Ovary (tissue), 9 donors: ENCODE data around the gene RALA. TPM values are rescaled to one million over a fixed set of nuclear protein-coding genes. Genes with fewer than 3 reads are reported as not detected.

Experiments used
- DNase-seq, 5 donors: peaks; one replicate each; pipeline ENCODE4 v3.0.0-alpha.2; 2019 to 2020
- H3K27ac ChIP-seq, 2 donors: fragments of 200-600 bp; one replicate each; pipeline versions ENCODE4 v1.5.1 to v1.8.0; 2019 to 2022
- H3K27me3 ChIP-seq: fragments of 200-600 bp; one replicate; pipeline ENCODE4 v1.8.0; 2022
- H3K36me3 ChIP-seq: fragments of 200-600 bp; sonication (generic); one replicate; pipeline ENCODE4 v1.5.1; 2019
- H3K4me1 ChIP-seq: one replicate; pipeline ENCODE4 v1.8.1; 2013; ENCODE audit warnings: mild to moderate bottlenecking, moderate library complexity; ENCODE audit not compliant: insufficient read depth
- H3K4me3 ChIP-seq: fragments of 200-600 bp; sonication (generic); one replicate; pipeline ENCODE4 v1.5.1; 2017
- H3K9me3 ChIP-seq, 2 donors: fragments of 200-600 bp in 1 of 2; sonication (generic) in 1 of 2; one replicate each; pipeline versions ENCODE4 v1.5.1 to v1.8.1; 2013 to 2019; ENCODE audit warnings: mild to moderate bottlenecking in 1 of 2, moderate library complexity in 1 of 2
- CTCF ChIP-seq, 3 donors: fragments of 450-650 bp in 2 of 3; fragments of 200-600 bp in 1 of 3; IDR thresholded peaks; one replicate each; pipeline versions ENCODE4 v1.5.1 to v1.8.0; 2016 to 2022; ENCODE audit warnings: antibody characterized with exemption in 3 of 3, mild to moderate bottlenecking in 1 of 3
- EP300 ChIP-seq: sonication (generic); formaldehyde crosslinking; IDR thresholded peaks from one replicate; pipeline ENCODE4 v1.6.1; 2017; ENCODE audit warnings: antibody characterized with exemption
- POLR2A ChIP-seq: fragments of 450-650 bp; IDR thresholded peaks from one replicate; pipeline ENCODE4 v1.6.1; 2017; ENCODE audit warnings: antibody characterized with exemption, mild to moderate bottlenecking, moderate library complexity
- WGBS, 3 donors: extraction: QIAGEN DNeasy Blood & Tissue Kit in 1 of 3; methylation state at CpG; one replicate each; pipeline versions ENCODE4 v1.1.5 to v1.1.7; 2013 to 2017; 5-methylcytosine and 5-hydroxymethylcytosine counted together
- intact Hi-C, 4 donors: fragments of 100-400 bp; cut with DNase I; formaldehyde crosslinking; loops; one replicate each; pipeline versions ENCODE4 v1.11.0 to v1.15.1; 2022 to 2023
- polyA plus RNA-seq, 2 donors: library from polyadenylated mRNA; stranded (reverse); fragments of 200-250 nt in 1 of 2; fragments of 350-450 nt in 1 of 2; fragmentation: Illumina TruSeq in 1 of 2; extraction: RNeasy Lipid Tissue Mini Kit (QIAGEN cat#74804) in 1 of 2; gene quantifications; one replicate each; pipeline ENCODE4 v1.2.3, GENCODE V29; 2013 to 2014
- total RNA-seq, 7 donors: library from RNA; depleted of rRNA in 2 of 7; stranded (reverse); fragments of >200 nt in 2 of 7; fragmentation: NEBNext Ultra II Directional in 3 of 7; extraction: Animal tissue kit (Norgen Biotek cat#: 25700) in 3 of 7; gene quantifications; one replicate each; pipeline versions ENCODE4 v1.1.0 to v1.2.4, GENCODE V29; 2016 to 2023
- donor health status: DM: no; HTN: no; CAD: no; lungs with moderate emphysema.
- donor health status: DM: no; HTN: no; CAD: no.
- donor health status: Bipolar disorder and iron deficiency.
- donor health status: DM: yes; HTN: yes; CAD: no.
- donor health status: DM: no; HTN: no; CAD: no.
- donor health status: DM: yes; HTN: yes; CAD: no.

Gene RALA
- total and polyA plus RNA-seq, 9 donors = 13.9 to 32.9 (median 25.2) TPM

GRCh38 chr7:39650676-39651075, 27.3 kb downstream of the RALA start:
- no peaks in the 10 kb centered on the region for H3K27me3 ChIP-seq
- H3K27ac ChIP-seq = no peak overlapping the region
- DNase-seq = no peak
- peaks cover 7% of the 10 kb centered on the region for H3K4me1 ChIP-seq
- intact Hi-C loops = no loop called here
- 44 to 65% (median 56%) methylated on average over 4 of the region's 4 CpGs for WGBS, 3 donors
- H3K9me3 ChIP-seq = no peaks in the 10 kb centered on the region
- no peaks in the 10 kb centered on the region for H3K36me3 ChIP-seq
- TF ChIP-seq EP300 (no peak), CTCF (IDR thresholded peaks at IDR 0.05) (no peak), POLR2A (no peak)
- H3K4me3 ChIP-seq = no peak overlapping the region

- Histone ChIP-seq H3K36me3 (no peaks in the 10 kb centered on the region), H3K9me3 (no peaks in the 10 kb centered on the region), H3K27ac (no peak overlapping the region), H3K4me1 (peaks cover 4% of the 10 kb centered on the region), H3K27me3 (no peaks in the 10 kb centered on the region), H3K4me3 (no peak overlapping the region)
- WGBS, 3 donors = 29 to 52% (median 30%) methylated on average over 3 of the region's 3 CpGs
- intact Hi-C loops = no loop called here
- no peak for DNase-seq
- TF ChIP-seq EP300 = no peak
- TF ChIP-seq CTCF (IDR thresholded peaks at IDR 0.05) = no peak
- TF ChIP-seq POLR2A = no peak
Measured at GRCh38 chr7:39651265-39651664, 27.9 kb downstream of the RALA start.

- no peak for DNase-seq
- WGBS, 3 donors = 89 to 95% (median 90%) methylated on average over 1 of the region's 1 CpG
- Histone ChIP-seq H3K27ac (no peak overlapping the region), H3K4me1 (peaks cover 2% of the 10 kb centered on the region), H3K9me3 (no peaks in the 10 kb centered on the region), H3K4me3 (no peak overlapping the region), H3K27me3 (no peaks in the 10 kb centered on the region), H3K36me3 (no peaks in the 10 kb centered on the region)
- TF ChIP-seq EP300 (no peak), CTCF (IDR thresholded peaks at IDR 0.05) (no peak), POLR2A (no peak)
- intact Hi-C loops = no loop called here
Measured at GRCh38 chr7:39656415-39656814, 33.0 kb downstream of the RALA start.

GRCh38 chr7:39659356-39660013, 36.1 kb downstream of the RALA start:
- TF ChIP-seq EP300 = no peak
- TF ChIP-seq POLR2A = no peak
- TF ChIP-seq CTCF (IDR thresholded peaks at IDR 0.05) = no peak
- peaks cover 2% of the 10 kb centered on the region for H3K4me1 ChIP-seq
- no peak for DNase-seq

More at GRCh38 chr7:39659356-39660013, 36.1 kb downstream of the RALA start:
- intact Hi-C loops = no loop called here
- 14 to 22% (median 16%) methylated on average over 5 of the region's 5 CpGs for WGBS, 3 donors
- H3K27me3 ChIP-seq = no peaks in the 10 kb centered on the region
- H3K36me3 ChIP-seq = no peaks in the 10 kb centered on the region
- H3K4me3 ChIP-seq = no peak overlapping the region
- H3K9me3 ChIP-seq = no peaks in the 10 kb centered on the region
- H3K27ac ChIP-seq = no peak overlapping the region
